DMS153 (cell line): ENCODE results near the gene NEUROD2.
A peak's percentile ranks its signal among the peaks of the same experiment; 100 is the strongest.

Experiments
- DNase-seq: peaks from one replicate; lab custom pipeline; 2025; lab: John Stamatoyannopoulos, UW

NEUROD2 gene

DNA sequence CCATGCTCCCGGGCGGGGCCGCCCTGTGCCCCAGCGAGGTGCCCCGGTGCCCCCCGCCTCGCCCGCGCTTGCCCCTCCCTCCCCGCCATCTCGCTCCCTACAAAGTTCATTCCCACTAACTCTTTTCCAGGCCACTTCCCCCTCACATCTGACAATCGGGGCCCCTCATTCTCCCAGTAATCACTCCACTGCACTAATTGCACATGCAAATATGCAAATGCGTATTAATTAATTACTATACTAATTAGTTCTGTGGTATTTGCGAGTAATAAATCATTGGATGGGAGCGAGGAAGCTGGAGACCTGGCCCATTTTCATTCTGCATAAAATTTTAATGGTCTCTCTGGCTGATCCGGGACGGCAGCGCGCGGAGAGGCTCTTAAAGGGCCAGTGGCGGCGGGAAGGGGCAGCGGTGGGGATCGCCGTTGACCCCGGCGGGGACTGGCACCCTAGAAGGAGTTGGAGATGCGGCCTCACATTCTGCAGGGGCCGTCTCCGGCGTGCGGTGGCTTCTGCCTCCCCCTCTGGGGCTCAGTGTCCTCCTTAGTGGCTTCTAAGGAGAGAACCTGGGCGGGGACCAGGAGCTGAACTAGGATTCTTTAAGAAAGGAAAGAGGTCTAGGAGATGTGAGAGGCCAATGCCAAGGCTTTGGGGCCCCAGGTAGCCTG, 10.7 kb upstream of the NEUROD2 start:
- no peak for DNase-seq

DNA sequence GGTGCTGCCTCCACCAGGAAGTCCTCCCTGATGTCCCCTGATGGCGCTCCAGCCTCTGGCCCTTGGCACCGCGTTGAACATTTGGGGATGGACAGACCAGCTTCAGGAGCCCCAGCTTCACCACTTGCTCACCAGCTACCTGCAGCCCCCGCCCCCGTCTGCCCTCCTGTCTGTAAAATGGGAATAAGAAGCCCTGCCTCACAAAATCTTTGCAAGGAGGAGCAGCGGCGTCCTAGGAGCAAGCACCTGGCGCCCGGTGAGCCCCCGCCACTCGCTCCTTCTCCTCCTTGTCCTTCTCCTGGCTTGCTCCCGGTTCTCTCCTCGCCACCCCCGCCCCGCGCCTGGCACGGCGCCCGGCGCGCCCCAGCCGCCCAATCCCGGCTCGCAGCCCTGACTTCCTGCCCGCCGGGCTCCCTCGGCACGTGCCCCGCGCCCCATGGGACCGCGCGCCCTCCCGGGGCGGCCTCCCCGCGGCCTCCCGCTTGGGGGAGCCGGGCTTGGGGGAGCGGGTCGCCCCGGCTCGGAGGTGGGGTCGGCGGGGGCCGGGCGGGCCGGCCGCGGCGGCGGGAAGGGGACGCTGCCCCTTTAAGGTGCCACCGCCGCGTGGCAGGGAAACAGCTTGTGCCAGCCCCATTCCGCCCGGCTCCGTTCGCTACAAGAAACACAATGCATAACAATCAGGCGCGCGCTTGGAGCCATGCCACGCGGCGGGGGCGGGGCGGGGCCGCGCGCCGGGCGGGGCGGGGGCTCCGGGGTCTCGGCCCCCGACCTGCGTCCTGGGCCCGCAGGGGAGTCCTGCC, 9.9 kb upstream of the NEUROD2 start:
- DNase-seq = peak; percentile 75

DNA sequence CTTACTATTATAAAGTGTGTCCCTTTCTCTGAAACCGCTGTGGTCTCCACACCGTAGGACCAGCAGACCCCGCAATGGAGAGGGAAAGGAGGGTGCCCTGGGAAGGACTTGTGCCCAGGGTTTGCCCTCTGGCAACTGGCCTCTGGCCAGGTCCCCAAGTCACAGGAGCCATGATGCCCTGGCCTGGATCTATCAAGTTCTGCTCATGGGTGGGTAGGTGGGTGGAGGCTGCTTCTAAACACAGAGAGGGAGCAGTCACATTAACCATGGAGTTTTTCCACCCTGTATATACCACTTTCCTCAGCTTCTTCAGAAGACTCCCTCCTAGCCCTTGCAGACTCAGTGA, 9.4 kb upstream of the NEUROD2 start:
- no peak for DNase-seq

DNA sequence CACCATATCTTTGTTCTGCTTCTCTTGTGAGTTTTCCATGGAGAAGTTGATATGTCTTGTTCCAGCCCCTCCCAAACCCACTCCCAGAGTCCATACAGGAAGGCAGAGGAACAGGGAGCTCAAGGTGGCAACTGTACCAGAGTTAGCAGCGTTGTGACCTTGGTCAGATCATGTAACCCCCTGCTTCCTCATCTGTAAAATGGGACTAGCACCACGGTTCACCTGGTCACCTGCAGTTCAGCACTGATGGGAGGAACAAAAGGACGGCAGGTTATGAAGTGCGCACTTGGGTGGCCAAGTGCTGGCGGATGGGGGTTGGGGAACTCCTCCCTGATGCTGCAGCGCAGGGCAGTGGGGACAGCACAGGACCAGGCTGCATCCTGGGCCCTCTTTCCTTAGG, 7.7 kb upstream of the NEUROD2 start:
- DNase-seq = no peak

DNA sequence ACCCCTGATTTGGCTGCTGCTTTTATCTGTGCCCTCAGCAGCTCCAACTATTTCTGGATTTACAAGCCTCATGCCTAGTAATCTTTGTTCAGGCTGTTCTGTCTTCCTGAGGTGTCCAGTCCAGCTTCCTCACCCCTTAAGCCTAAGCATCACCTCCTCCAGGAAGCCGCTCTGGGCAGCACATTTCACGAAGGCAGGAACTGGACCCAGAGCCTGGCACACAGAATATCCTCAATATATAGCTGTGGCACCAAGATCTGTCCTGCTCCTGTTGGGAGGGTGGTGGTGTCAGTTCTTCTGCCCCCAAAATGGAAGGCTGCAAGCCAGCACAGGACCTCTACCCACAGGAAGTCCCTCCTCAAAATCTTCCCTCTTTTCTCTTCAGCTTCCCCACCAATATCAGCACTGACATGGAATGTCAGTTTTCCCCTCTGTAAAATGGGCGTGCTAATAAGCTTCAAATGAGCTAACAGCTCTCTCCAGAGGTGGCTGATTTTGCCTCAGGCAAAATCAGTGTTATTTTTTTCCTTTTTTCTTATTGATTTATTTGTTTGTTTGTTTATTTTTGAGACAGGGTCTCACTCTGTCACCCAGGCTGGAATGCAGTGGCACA, 6.9 kb upstream of the NEUROD2 start:
- DNase-seq = no peak

DNA sequence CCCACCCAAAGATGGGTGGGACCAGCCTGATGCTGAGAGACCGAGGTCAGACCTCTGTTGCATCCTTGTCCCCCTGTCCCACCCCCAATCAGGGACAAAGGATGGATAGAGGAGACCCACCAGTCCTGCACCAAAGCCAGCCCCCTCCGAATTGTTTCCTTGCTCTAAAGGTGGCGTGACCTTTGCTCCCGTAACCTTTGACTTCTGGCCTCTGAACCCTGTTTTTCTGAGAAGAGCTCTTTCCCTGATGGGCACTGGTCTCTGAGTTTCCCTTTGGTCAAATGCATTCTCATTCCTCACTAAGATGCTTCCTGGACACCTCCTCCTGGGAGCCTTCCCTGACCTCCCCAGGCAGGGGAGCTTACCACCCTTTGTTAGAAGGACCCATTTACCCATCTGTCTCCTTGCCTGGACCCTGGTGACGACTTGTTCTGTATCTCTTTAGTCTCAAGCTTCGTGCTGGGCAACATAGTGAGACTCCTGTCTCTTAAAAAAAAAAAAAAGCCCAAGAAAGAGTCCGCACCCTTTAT, 5.3 kb upstream of the NEUROD2 start:
- DNase-seq = no peak

DNA sequence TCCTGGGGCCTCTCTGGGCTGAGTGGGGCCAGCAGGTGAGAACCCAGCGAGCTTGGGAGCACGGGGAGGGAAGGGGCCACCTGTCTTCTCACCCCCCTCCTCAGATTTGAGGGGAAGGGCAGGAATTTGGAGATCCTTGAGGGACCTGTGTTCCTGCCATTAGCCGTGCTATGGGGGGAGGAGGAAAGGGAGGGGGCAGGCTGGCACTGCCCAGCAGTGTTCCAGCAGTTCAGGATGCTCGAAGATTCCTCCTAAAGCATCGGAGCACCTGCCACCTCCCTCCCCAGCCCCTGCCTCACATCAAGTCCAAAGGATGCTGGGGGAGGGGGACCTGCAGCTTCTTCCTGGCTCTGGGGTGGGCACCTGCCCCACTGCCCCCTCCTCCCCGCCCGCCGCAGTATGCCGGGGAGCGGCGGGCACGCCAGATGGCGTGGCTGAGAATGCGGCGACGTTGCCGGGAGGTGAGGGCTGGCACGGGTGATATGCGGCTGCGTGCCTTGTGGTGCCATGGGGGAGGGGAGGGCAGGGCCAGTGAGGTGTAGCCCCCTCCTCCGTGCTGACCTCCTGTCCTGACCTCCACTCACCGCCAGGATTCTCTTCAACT, 4.7 kb upstream of the NEUROD2 start:
- no peak for DNase-seq

DNA sequence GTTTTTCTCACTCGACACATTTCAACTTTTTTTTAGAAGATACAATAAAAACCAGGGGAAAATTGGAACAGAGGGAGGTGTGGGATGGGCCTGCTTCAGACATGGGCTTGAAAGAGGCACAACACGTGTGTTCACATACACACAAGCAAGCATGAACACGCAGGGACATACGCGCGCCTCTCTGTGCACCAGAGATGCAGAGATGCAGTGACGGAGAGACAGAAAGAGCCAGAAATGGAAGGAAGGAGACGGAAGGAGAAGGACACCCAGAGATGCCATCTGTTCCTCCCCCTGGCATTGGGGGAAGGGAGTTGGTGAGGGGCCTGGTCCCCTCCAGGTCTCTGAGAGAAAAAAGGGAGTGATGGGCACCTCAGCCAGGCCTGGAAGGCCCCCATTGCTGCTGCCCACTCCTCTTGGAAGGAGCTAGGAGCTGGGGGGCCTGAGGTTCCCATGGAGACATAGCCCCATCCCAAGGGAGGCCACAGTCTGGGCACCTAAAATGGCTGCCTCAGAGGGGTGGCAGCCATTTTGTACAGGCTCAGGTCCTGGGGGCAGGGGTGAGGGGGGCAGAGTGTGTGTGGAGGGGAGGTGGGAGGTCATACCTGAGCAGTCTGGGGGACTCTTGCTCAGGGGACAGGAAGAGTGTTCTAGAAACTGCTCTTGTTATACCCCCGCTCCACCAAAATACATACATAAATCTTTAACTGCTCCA, 3.8 kb upstream of the NEUROD2 start:
- no peak for DNase-seq

DNA sequence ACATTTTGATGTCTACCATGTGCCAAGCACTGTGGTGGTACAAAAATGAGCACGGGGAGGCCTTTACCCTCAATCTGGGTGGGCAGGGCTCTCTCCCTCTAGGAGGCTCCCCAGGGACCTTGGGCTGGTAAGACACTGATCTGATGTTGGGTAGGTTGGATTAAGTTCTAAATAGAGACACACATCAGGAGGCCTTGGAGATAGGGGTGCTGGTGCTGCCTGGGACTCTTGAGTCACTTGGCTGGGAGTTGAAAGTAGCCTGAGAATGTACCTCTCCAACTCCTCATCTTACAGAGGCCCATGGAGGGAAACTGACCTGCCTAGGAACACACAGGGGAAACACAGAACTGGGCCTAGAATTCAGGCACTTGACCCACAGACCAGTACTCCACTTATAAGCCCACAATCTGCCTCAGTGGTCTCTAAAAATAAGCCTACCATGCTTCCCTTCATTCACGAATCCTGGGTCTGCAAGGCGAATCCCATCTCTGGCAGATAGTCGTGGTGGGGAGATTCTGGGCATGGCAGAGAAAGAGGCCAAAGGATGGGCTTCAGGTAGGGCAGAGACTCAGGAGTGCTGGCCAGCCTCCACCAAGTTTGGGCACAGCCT, 1.8 kb upstream of the NEUROD2 start:
- no peak for DNase-seq

DNA sequence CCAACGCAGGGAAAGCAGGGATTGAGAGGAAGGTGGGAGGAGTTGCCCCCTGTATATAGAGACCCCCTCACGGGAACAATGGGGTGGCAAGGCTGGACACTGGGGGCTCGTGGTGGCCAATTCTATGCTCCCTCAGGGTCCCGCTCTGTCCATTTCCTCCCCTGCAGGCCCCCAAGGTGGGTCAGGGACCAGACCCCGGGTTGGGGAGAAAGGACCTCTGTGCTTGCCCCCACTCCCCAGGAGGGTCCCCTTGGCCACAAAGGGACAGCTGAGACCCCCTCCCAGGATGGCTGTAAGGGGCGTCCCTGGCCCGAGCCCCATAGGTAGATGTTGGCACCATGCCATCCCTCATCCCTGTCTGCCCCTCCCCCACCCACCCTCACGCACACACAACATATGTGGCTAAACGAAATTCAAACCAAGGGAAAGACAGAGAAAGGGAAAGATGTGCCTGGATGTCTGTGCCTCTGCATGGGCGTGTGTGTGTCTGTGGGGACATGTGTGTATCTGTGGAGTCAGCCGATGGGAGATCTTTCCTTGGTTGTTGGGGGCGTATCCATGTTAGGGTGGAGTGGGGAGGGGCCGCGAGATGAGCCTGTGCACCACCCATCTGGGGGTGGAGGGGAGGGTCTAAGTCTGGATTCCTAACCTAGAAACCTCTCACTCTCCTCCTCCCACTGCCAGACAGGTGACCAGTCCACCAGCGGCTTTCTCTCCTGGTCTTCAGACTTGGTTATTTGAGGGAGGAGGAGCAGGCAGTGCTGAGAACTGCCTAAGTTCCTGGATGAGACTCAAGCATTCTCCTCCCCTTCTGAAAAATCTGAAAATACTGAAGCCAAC, 642 bp upstream of the NEUROD2 start:
- DNase-seq = no peak

DNA sequence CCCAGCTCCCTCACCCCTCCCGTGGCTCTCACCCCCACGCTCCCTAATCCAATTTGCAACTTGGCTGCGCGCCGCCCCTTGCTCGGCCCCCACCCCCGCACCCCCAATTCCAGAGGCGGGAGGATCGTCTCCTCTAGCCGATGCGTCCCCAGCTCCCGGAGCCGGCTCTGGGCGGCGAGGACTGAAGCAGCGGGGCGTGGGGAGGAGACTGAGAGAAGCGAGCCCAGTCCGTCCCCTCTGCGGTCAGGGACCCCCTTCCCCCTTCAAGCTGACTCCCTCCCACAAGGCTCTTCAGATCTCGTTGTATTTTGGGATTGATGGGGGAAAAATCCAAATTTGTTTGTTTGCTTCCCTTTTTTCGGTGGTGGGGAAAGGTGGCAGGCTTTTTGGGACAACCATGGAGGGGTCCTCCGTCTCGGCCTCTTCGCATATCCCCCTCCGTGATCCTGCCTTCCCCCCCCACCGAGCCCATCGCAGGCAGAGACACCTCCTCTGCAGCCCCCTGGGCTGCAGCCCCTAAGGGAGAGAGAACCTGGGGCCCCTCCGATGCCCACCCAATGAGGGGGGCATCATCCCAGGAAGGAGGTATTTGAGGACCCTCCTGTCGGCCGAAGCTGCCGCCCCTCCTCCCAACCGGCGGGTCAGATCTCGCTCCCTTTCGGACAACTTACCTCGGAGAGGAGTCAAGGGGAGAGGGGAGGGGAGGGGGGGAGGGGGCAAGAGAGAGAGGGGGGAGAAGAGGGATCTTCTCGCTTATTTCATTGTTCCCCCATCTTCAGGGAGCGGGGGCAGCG, 466 bp downstream of the NEUROD2 start:
- no peak for DNase-seq

DNA sequence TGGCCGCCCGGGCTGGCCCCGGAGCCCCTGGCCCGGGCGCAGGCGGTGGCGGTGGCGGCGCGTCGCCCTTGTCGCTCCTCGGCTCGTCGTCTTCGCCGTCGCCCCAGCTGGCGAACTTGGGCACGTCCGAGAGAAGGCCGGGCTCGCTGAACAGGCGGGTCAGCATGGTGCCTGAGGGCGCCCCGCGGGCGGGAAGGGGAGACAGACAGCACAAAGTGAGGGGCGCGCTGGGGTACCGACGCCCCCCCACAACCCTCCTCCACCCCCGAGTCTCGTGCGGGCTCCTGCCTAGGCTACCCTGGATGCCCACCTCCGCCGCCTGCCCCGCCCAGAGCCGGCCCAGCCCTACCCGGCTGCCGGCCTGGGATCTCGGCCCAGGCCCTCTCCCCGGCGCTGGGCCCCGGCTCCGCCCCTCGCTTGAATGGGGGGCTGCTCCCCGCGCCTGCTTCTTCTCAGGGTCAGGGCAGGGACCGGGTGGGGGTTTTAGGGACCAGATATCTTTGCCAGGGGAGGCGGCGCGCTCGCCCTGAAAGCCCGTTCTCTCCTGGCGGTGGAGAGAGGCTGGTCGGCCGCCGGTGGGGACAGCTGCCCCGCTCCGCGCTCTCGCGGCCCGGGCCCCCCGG, 1.2 kb downstream of the NEUROD2 start:
- no peak for DNase-seq

DNA sequence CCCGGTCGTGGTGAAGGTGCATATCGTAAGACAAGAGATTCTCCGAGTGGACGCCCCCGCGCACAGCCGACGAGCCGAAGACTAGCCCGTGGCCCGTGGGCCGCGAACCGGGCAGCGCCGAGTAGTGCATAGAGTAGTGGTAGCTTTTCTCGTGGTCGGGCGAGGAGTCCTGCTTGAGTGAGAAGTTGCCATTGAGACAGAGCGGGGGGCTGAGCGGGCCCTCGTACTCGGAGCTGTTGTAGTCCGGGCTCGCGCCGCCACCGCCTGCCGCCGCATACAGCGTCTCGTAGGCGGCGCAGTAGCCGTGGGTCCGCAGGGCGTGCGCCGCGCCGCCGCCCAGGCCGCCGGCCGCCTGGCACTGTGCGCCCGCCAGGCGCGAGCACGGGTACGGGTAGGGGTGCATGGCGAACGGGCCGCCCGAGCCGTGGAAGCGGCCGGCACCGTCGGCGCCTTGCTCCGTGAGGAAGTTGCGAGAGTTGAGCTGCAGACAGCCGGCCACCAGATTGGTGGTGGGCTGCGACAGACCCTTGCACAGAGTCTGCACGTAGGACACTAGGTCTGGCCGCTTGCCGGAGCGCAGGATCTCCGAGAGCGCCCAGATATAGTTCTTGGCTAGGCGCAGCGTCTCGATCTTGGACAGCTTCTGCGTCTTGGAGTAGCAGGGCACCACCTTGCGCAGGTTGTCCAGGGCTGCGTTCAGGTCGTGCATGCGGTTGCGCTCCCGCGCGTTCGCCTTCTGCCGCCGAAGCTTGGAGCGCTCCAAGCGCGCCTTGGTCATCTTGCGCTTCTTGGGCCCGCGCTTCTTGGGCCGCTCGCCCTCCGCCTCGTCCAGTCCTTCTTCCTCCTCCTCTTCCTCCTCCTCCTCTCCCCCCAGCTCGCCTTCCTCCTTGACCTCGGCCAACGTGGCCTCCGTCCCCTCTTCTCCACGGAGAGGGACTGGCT, 2.0 kb downstream of the NEUROD2 start:
- DNase-seq = no peak

DNA sequence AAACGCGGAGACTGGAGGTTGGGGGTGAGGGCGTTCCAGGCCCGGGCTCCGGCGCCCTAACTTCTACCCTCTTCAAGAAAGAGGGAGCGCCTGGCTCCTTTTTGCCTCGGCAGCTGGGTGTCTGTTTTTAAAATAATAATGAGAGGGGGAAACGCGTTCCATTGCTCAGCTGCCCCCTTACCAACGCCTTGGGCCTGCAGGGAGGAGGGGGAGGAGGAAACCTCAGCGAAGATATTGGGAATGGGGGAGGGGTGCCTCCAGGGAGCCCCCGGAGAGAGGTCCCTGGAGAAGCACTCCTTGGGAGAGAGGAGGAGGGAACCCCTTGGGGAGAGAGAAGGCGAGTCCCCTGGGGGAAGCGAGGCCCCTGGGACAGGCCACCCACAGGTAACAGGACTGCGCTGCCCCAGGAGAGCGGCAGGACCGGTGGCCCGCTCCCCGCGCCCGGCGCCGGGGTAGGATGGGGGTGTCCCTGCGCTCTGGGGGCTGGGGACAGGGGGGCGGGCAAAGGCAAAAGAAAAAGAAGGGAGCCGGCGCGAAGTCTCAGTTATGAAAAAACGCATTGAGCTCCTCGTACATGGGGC, 2.7 kb downstream of the NEUROD2 start:
- DNase-seq = no peak

DNA sequence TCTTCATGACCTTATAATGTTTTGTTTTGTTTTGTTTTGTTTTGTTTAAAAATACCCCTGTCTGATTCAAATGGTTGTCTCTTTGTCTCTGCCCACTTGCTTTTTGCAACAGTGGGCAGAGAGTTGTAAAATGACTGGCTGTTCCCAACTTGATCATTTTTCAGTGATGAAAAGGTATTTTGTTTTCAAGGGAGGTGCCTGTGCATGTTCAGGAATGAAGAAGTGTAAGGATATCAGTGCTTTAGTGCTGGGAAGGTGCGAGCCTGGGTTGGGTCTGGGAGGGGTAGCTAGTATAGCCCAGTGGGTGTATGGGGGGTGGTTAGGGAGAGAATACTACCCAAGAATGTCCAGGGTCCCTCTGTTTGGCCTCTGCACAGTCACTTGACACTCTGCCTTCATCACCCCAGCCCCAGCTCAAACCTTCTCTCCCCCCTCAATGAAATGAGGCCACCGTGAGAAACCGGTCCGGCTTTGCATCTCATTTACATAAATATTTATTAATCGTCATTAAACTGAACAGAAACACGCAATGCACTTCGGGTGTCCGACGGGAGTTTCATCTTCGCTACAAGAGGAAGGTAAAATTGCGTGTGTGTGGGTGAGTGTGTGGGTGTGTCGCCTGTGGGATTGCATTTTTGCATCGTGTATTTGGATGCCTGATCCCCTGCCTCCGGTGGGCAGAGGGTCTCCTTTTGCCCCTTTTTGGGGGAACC, 4.3 kb downstream of the NEUROD2 start:
- no peak for DNase-seq

DNA sequence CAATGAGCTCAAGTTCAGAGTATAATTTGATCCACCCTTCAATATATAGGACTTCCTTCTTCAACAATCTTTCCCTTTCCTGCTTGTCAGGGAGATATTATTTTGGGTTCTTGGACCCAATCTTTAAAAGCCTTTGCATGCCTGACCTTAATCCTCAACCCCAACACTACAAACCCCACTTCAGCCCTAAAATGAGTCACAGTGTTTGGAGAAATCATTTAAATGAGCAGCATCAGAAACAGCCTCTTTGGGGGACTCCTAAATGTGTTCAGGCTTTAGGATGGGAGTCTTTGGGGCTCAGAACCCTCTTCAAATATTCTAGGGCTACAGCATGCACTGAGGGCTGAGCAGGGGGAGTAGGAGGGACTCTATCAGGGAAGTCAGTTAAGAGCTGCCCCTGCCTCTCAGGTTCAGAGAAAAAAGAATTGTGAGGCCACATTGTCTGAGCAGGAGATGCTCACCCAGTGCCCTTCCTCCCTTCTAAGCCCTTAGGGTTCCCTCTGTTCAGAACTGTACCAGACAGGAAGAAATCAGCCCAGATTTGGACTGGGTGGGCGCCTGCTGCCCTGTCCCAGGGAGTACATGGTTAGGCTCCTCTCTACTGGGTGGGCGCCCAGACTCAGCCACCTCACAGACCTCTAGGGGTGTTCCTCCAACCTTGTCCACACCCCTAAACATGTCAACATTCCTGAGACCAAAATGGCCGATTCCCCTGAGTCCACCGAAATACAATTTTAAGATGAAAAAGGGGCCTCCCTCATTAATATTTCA, 5.0 kb downstream of the NEUROD2 start:
- DNase-seq = no peak
